ENCODE measurements around the gene NXPE4. TPM values are rescaled to one million over a fixed set of nuclear protein-coding genes. Genes with fewer than 3 reads are reported as not detected.
A peak's percentile ranks its signal among the peaks of the same experiment; 100 is the strongest.
"Not testable (repeated sequence)": the region's sequence is repeated elsewhere in the genome, so short reads cannot be mapped to it uniquely, and the experiment has no call there.

The NXPE4 gene
- total RNA-seq, 1 donor from 2014 or later: not detected

GRCh38 chr11:114612686-114613085 lies 17.1 kb upstream of the NXPE4 start:
- peaks cover 5% of the 10 kb centered on the region for H3K9me3 ChIP-seq
- peak; percentile 25 to 60 for DNase-seq (ENCODE audit: extremely low spot score in 2 of 2)
- H3K27ac ChIP-seq: no peak overlapping the region
- no peaks in the 10 kb centered on the region for H3K27me3 ChIP-seq
- intact Hi-C loops (cut with DNase I): no loop called here
- H3K4me3 ChIP-seq: no peak overlapping the region
- TF ChIP-seq CTCF (IDR thresholded peaks at IDR 0.05) (no peak), POLR2A (IDR thresholded peaks at IDR 0.05) (no peak), POLR2AphosphoS5 (IDR thresholded peaks at IDR 0.05; ENCODE audit: insufficient read depth in 1 of 2, low read depth in 1 of 2) (no peak)
- no peaks in the 10 kb centered on the region for H3K4me1 ChIP-seq
- no peaks in the 10 kb centered on the region for H3K36me3 ChIP-seq

- DNase-seq (ENCODE audit: extremely low spot score in 2 of 2): peak in 1 of 2 donors; percentile 27
- H3K36me3 ChIP-seq; H3K9me3 ChIP-seq; H3K4me1 ChIP-seq; H3K27ac ChIP-seq; H3K27me3 ChIP-seq; H3K4me3 ChIP-seq; intact Hi-C loops (cut with DNase I): not testable (repeated sequence)
Measured at GRCh38 chr11:114612199-114612598, 16.6 kb upstream of the NXPE4 start.

- DNase-seq (ENCODE audit: extremely low spot score in 2 of 2): peak; percentile 34 to 37
- Histone ChIP-seq H3K27me3 (no peaks in the 10 kb centered on the region), H3K4me1 (no peaks in the 10 kb centered on the region), H3K27ac (no peak overlapping the region), H3K36me3 (no peaks in the 10 kb centered on the region), H3K9me3 (peaks cover 5% of the 10 kb centered on the region), H3K4me3 (no peak overlapping the region)
- TF ChIP-seq CTCF (IDR thresholded peaks at IDR 0.05) (no peak), POLR2AphosphoS5 (IDR thresholded peaks at IDR 0.05; ENCODE audit: insufficient read depth in 1 of 2, low read depth in 1 of 2) (no peak), POLR2A (IDR thresholded peaks at IDR 0.05) (no peak)
- intact Hi-C loops (cut with DNase I): no loop called here
Measured at GRCh38 chr11:114610984-114611944, 15.7 kb upstream of the NXPE4 start.

GRCh38 chr11:114610550-114610949 lies 15.0 kb upstream of the NXPE4 start:
- intact Hi-C loops (cut with DNase I): no loop called here
- Histone ChIP-seq H3K4me3 (no peak overlapping the region), H3K9me3 (peaks cover 5% of the 10 kb centered on the region), H3K27ac (no peak overlapping the region), H3K36me3 (no peaks in the 10 kb centered on the region), H3K4me1 (no peaks in the 10 kb centered on the region), H3K27me3 (no peaks in the 10 kb centered on the region)
- peak; percentile 19 to 29 for DNase-seq (ENCODE audit: extremely low spot score in 2 of 2)
- TF ChIP-seq POLR2AphosphoS5 (IDR thresholded peaks at IDR 0.05; ENCODE audit: insufficient read depth in 1 of 2, low read depth in 1 of 2) (no peak), POLR2A (IDR thresholded peaks at IDR 0.05) (no peak), CTCF (IDR thresholded peaks at IDR 0.05) (no peak)

- intact Hi-C loops (cut with DNase I): no loop called here
- no peak for TF ChIP-seq POLR2A (IDR thresholded peaks at IDR 0.05)
- no peak for TF ChIP-seq POLR2AphosphoS5 (IDR thresholded peaks at IDR 0.05; ENCODE audit: insufficient read depth in 1 of 2, low read depth in 1 of 2)
- TF ChIP-seq CTCF (IDR thresholded peaks at IDR 0.05): no peak
- no peak for DNase-seq (ENCODE audit: extremely low spot score in 2 of 2)
- H3K4me1 ChIP-seq: no peaks in the 10 kb centered on the region
- H3K36me3 ChIP-seq: no peaks in the 10 kb centered on the region
- H3K27ac ChIP-seq: no peak overlapping the region
- peaks cover 5% of the 10 kb centered on the region for H3K9me3 ChIP-seq
- H3K27me3 ChIP-seq: no peaks in the 10 kb centered on the region
- H3K4me3 ChIP-seq: no peak overlapping the region
Measured at GRCh38 chr11:114609429-114609828, 13.8 kb upstream of the NXPE4 start.

- H3K36me3 ChIP-seq; H3K27ac ChIP-seq; H3K9me3 ChIP-seq; H3K27me3 ChIP-seq; H3K4me3 ChIP-seq; H3K4me1 ChIP-seq; intact Hi-C loops (cut with DNase I): not testable (repeated sequence)
- peak in 1 of 2 donors; percentile 20 for DNase-seq (ENCODE audit: extremely low spot score in 2 of 2)
Measured at GRCh38 chr11:114608605-114609004, 13.0 kb upstream of the NXPE4 start.

Measured in vagina (tissue), 2 donors.